Psoas muscle (tissue), 8 donors: Measurements from ENCODE around the gene ANO6. TPM values are rescaled to one million over a fixed set of nuclear protein-coding genes. Genes with fewer than 3 reads are reported as not detected.
A peak's percentile ranks its signal among the peaks of the same experiment; 100 is the strongest.

Experiments used
- ATAC-seq, 4 donors: fragments of 200-7000 bp; cut with Tn5 transposase; one replicate each; pipeline ENCODE4 v1.9.1; 2020; ENCODE audit warnings: moderate library complexity in 3 of 4, mild to moderate bottlenecking in 2 of 4
- DNase-seq, 2 donors: peaks; one replicate each; pipeline ENCODE4 v3.0.0-alpha.2; 2020
- H3K27ac ChIP-seq: fragments of 200-600 bp; one replicate; pipeline ENCODE4 v1.8.0; 2022
- H3K27me3 ChIP-seq, 3 donors: fragments of 200-600 bp in 1 of 3; one replicate each; pipeline versions ENCODE4 v1.6.1 to v1.8.0; 2013 to 2022; ENCODE audit warnings: low read length in 2 of 3, mild to moderate bottlenecking in 2 of 3, moderate library complexity in 1 of 3; ENCODE audit not compliant: insufficient read depth in 3 of 3
- H3K36me3 ChIP-seq, 2 donors: fragments of 200-600 bp in 1 of 2; one replicate each; pipeline versions ENCODE4 v1.6.1 to v1.8.0; 2013 to 2022; ENCODE audit warnings: low read depth in 1 of 2, mild to moderate bottlenecking in 1 of 2, moderate library complexity in 1 of 2; ENCODE audit not compliant: insufficient read depth in 1 of 2
- H3K4me1 ChIP-seq: fragments of 200-600 bp; one replicate; pipeline ENCODE4 v1.8.0; 2022
- H3K4me3 ChIP-seq: fragments of 200-600 bp; one replicate; pipeline ENCODE4 v1.8.0; 2022; ENCODE audit warnings: mild to moderate bottlenecking
- H3K9me3 ChIP-seq: fragments of 200-600 bp; one replicate; pipeline ENCODE4 v1.8.0; 2022
- WGBS, 3 donors: extraction: QIAGEN DNeasy Blood & Tissue Kit; methylation state at CpG; one replicate each; pipeline versions ENCODE4 v1.1.6 to v1.1.7; 2013; 5-methylcytosine and 5-hydroxymethylcytosine counted together
- intact Hi-C, 2 donors: fragments of 100-400 bp; cut with DNase I; formaldehyde crosslinking; loops; one replicate each; pipeline versions ENCODE4 v1.11.0 to v1.14.2; 2022
- polyA plus RNA-seq, 3 donors: library from polyadenylated mRNA; stranded (reverse); fragments of 200-250 nt; gene quantifications; one replicate each; pipeline ENCODE4 v1.2.3, GENCODE V29; 2013
- total RNA-seq, 4 donors: library from RNA; stranded (reverse); fragmentation: NEBNext Ultra II Directional in 2 of 4; extraction: Animal tissue kit (Norgen Biotek cat#: 25700) in 2 of 4; gene quantifications; one replicate each; pipeline versions ENCODE4 v1.2.1 to v1.2.4, GENCODE V29; 2021 to 2023
- TF ChIP-seq, protein P1 (sequence below): fragments of 200-600 bp; IDR thresholded peaks from one replicate; pipeline ENCODE4 v1.8.0; 2022; ENCODE audit warnings: antibody characterized with exemption
- donor health status: healthy with polysubstance abuse.
- donor health status: DM: no; HTN: no; CAD: no; lungs with moderate emphysema.
- donor health status: Bipolar disorder and iron deficiency.
- donor health status: healthy.
- donor health status: DM: yes; HTN: yes; CAD: no.
- donor health status: DM: no; HTN: no; CAD: no.
- donor health status: DM: no; HTN: no; CAD: no.
- donor health status: DM: yes; HTN: yes; CAD: no.

ANO6 gene
- total and polyA plus RNA-seq, 7 donors: 25.6 to 121 (median 51.5) TPM

DNA sequence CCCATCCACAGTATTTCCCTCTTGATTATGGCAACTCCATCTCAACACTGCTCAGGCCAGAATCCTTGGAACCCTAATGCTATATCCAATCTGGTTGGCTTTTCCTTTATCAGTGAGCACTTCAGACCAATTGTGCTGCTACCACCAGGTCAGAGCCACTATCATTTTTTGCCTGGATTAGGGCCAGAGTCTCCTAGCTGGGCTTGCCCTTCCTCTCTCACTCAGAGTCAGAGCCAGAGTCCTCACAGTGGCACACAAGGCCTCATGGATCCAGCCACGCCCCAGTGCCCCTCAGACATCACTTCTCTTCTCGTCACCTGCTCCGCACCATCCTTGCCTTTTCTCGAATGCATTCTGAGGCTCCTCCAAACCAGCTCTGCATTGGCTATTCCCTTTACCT is 211.1 kb downstream of the ANO6 start:
- 97 to 99% (median 97%) methylated on average over 4 of the region's 4 CpGs for WGBS, 3 donors
- TF ChIP-seq, protein P1, sequence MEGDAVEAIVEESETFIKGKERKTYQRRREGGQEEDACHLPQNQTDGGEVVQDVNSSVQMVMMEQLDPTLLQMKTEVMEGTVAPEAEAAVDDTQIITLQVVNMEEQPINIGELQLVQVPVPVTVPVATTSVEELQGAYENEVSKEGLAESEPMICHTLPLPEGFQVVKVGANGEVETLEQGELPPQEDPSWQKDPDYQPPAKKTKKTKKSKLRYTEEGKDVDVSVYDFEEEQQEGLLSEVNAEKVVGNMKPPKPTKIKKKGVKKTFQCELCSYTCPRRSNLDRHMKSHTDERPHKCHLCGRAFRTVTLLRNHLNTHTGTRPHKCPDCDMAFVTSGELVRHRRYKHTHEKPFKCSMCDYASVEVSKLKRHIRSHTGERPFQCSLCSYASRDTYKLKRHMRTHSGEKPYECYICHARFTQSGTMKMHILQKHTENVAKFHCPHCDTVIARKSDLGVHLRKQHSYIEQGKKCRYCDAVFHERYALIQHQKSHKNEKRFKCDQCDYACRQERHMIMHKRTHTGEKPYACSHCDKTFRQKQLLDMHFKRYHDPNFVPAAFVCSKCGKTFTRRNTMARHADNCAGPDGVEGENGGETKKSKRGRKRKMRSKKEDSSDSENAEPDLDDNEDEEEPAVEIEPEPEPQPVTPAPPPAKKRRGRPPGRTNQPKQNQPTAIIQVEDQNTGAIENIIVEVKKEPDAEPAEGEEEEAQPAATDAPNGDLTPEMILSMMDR: no peak
- no peaks in the 10 kb centered on the region for H3K9me3 ChIP-seq
- no peak overlapping the region for H3K27ac ChIP-seq
- H3K4me1 ChIP-seq: no peaks in the 10 kb centered on the region
- H3K4me3 ChIP-seq: no peak overlapping the region
- peaks cover 6 to 100% of the 10 kb centered on the region in 2 donors for H3K36me3 ChIP-seq
- no peak for ATAC-seq
- intact Hi-C loops: no loop called here
- DNase-seq: no peak
- no peaks in the 10 kb centered on the region for H3K27me3 ChIP-seq

DNA sequence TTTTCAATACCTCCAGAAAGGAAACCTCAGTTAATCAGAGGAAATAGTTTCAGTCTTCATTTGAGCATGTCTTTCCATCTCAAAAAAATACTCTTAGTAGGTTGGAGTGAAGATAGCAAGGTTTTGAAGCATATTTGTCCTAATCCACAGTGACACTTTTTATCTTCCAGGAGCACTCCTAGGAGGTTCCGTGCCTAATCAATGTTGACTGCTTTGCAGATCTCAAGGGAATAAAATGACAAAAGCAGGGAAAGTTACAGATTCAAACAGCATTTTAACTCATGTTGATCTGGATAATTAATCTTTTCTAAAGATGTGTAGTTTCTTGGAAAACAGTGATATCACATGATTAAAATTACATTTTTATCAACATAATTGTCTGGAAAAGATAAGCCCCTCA is 213.9 kb downstream of the ANO6 start:
- no peaks in the 10 kb centered on the region for H3K27me3 ChIP-seq
- no peaks in the 10 kb centered on the region for H3K9me3 ChIP-seq
- TF ChIP-seq, protein P1: no peak
- H3K4me1 ChIP-seq: no peaks in the 10 kb centered on the region
- WGBS, 3 donors: 72 to 81% (median 73%) methylated on average over 1 of the region's 1 CpG
- no peak for ATAC-seq
- peaks cover 8 to 89% of the 10 kb centered on the region in 2 donors for H3K36me3 ChIP-seq
- intact Hi-C loops: no loop called here
- H3K4me3 ChIP-seq: no peak overlapping the region
- no peak overlapping the region for H3K27ac ChIP-seq
- no peak for DNase-seq

- Histone ChIP-seq H3K36me3 (peaks cover 8 to 76% of the 10 kb centered on the region in 2 donors), H3K27ac (no peak overlapping the region), H3K27me3 (no peaks in the 10 kb centered on the region), H3K4me1 (peaks cover 11% of the 10 kb centered on the region), H3K4me3 (no peak overlapping the region), H3K9me3 (no peaks in the 10 kb centered on the region)
- ATAC-seq (no peak), DNase-seq (no peak)
- WGBS, 3 donors: 86 to 90% (median 89%) methylated on average over 5 of the region's 5 CpGs
- TF ChIP-seq, protein P1: no peak
- intact Hi-C loops: no loop called here
These were observed 215.2 kb downstream of the ANO6 start for GRCh38 chr12:45431126-45431525.

- DNase-seq (no peak), ATAC-seq (no peak)
- H3K4me3 ChIP-seq: no peak overlapping the region
- intact Hi-C loops: no loop called here
- peaks cover 8 to 60% of the 10 kb centered on the region in 2 donors for H3K36me3 ChIP-seq
- peaks cover 13% of the 10 kb centered on the region for H3K4me1 ChIP-seq
- TF ChIP-seq, protein P1: no peak
- 97 to 98% (median 98%) methylated on average over 5 of the region's 5 CpGs for WGBS, 3 donors
- no peaks in the 10 kb centered on the region for H3K27me3 ChIP-seq
- no peak overlapping the region for H3K27ac ChIP-seq
- no peaks in the 10 kb centered on the region for H3K9me3 ChIP-seq
These were observed 216.8 kb downstream of the ANO6 start for GRCh38 chr12:45432710-45433109.

DNA sequence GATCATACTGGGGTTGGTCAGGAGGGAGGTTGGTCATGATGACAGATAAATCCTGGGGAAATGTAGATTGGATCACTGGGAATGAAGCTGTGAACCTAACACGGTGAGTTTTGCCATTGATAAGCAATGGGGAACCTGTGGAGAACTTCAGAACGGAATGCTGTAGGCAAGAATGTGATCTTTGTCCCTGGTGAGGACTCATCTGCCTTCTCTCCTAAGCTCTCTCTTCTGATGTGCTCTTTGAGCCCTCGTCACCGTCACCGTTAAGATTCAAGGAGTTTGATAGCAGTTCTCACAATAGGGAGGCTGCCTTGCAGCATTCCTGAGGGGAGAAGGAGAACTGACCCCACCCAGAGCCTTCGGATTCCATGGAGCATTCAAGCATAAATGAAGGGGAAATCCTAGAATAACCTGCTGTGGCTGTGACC is 217.6 kb downstream of the ANO6 start:
- H3K27me3 ChIP-seq: no peaks in the 10 kb centered on the region
- 63 to 77% (median 73%) methylated on average over 6 of the region's 6 CpGs for WGBS, 3 donors
- H3K4me3 ChIP-seq: no peak overlapping the region
- H3K27ac ChIP-seq: peak overlapping the region; percentile 3
- no peak for ATAC-seq
- DNase-seq: no peak
- no peaks in the 10 kb centered on the region for H3K9me3 ChIP-seq
- H3K4me1 ChIP-seq: peaks cover 13% of the 10 kb centered on the region
- TF ChIP-seq, protein P1: no peak
- intact Hi-C loops: no loop called here
- peaks cover 8 to 53% of the 10 kb centered on the region in 2 donors for H3K36me3 ChIP-seq
